OCI-LY7 (cell line): ENCODE data around the gene TSR3. TPM values are rescaled to one million over a fixed set of nuclear protein-coding genes. Genes with fewer than 3 reads are reported as not detected.

Experiments
- BruUV-seq: library from RNA; stranded (reverse); fragments of 400-500 nt; replicated peaks from 2 replicates; lab custom pipeline; 2021; lab: Mats Ljungman, UMichigan
- CTCF ChIA-PET: fragments of 300-600 bp; sonication (Branson Sonifier 250); formaldehyde crosslinking; loops from one replicate; lab custom pipeline; 2022; ENCODE audit warnings: antibody characterized with exemption; ENCODE audit not compliant: unreplicated experiment; lab: Charles Lee
- POLR2A ChIA-PET: fragments of 300-600 bp; sonication (Branson Sonifier 250); formaldehyde crosslinking; loops from one replicate; lab custom pipeline; 2022; ENCODE audit warnings: antibody characterized with exemption; lab: Charles Lee
- DNase-seq: peaks from one replicate; pipeline ENCODE4 v3.0.0-alpha.2; 2015; ENCODE audit warnings: low spot score
- H2AFZ ChIP-seq: fragments of 200-600 bp; sonication (generic), shearing (Covaris generic); 2 replicates; pipeline ENCODE4 v1.6.1; 2014; ENCODE audit warnings: mild to moderate bottlenecking, antibody characterized with exemption, low read length, moderate library complexity
- H3K27ac ChIP-seq: fragments of 200-600 bp; sonication (generic); 2 replicates; pipeline ENCODE4 v1.5.1; 2014; ENCODE audit warnings: mixed run types, low read depth, mild to moderate bottlenecking, moderate library complexity, low read length, inconsistent platforms; ENCODE audit not compliant: poor library complexity, severe bottlenecking
- H3K36me3 ChIP-seq: fragments of 200-600 bp; sonication (generic); 2 replicates; pipeline ENCODE4 v1.6.1; 2014; ENCODE audit warnings: mild to moderate bottlenecking, antibody characterized with exemption, low read length, moderate library complexity, mixed read lengths; ENCODE audit not compliant: insufficient read depth
- H3K4me1 ChIP-seq: fragments of 200-600 bp; sonication (generic); 2 replicates; pipeline ENCODE4 v1.5.1; 2014; ENCODE audit warnings: mild to moderate bottlenecking, low read length; ENCODE audit not compliant: insufficient read depth, poor library complexity, severe bottlenecking
- H3K4me2 ChIP-seq: fragments of 200-600 bp; sonication (generic); 2 replicates; pipeline ENCODE4 v1.6.1; 2014; ENCODE audit warnings: mild to moderate bottlenecking, low read length
- H3K4me3 ChIP-seq: fragments of 200-600 bp; sonication (generic); 2 replicates; pipeline ENCODE4 v1.5.1; 2014; ENCODE audit warnings: mild to moderate bottlenecking, low read depth, low read length; ENCODE audit not compliant: poor library complexity, severe bottlenecking
- H3K79me2 ChIP-seq: fragments of 200-600 bp; sonication (generic); 2 replicates; pipeline ENCODE4 v1.6.1; 2016; ENCODE audit warnings: low read depth, mild to moderate bottlenecking, low read length, moderate library complexity, mixed read lengths; ENCODE audit not compliant: insufficient read depth
- H3K9me2 ChIP-seq: fragments of 200-600 bp; sonication (generic); 2 replicates; pipeline ENCODE4 v1.6.1; 2016; ENCODE audit warnings: mild to moderate bottlenecking, low read length, mixed read lengths; ENCODE audit not compliant: insufficient read depth
- H3K9me3 ChIP-seq: fragments of 200-600 bp; sonication (generic); 2 replicates; pipeline ENCODE4 v1.6.1; 2014; ENCODE audit warnings: mild to moderate bottlenecking, mixed run types, low read length, mixed read lengths
- H4K20me1 ChIP-seq: fragments of 200-600 bp; sonication (generic); 2 replicates; pipeline ENCODE4 v1.6.1; 2014; ENCODE audit warnings: mild to moderate bottlenecking, antibody characterized with exemption, low read length, moderate library complexity, mixed read lengths; ENCODE audit not compliant: insufficient read depth
- EZH2phosphoT487 ChIP-seq: fragments of 200-600 bp; sonication (generic); IDR thresholded peaks from 2 replicates; pipeline ENCODE4 v1.6.1; 2018; ENCODE audit warnings: low read depth, borderline replicate concordance, mild to moderate bottlenecking, mixed run types, antibody characterized with exemption, low read length, moderate library complexity, mixed read lengths
- intact Hi-C: fragments of 100-400 bp; cut with micrococcal nuclease; formaldehyde crosslinking; loops from one replicate; pipeline ENCODE4 v1.10.0; 2022; ENCODE audit not compliant: unreplicated experiment
- total RNA-seq, 2 experiments: library from RNA; depleted of rRNA in 1 of 2; stranded (reverse); fragments of >200 nt in 1 of 2; shearing (Covaris generic) in 1 of 2; gene quantifications; 2 replicates each; pipeline ENCODE4 v1.2.3, GENCODE V29; 2014 to 2022
- TF ChIP-seq, protein P1 (sequence below): fragments of 200-600 bp; sonication (generic); conservative IDR thresholded peaks from 2 replicates; pipeline ENCODE4 v1.5.1; 2014; ENCODE audit warnings: mild to moderate bottlenecking, antibody characterized with exemption, low read length, moderate library complexity, mixed read lengths

TSR3 gene
- total RNA-seq, 2 experiments from 2014 or later = 47.2 to 75.8 TPM

DNA sequence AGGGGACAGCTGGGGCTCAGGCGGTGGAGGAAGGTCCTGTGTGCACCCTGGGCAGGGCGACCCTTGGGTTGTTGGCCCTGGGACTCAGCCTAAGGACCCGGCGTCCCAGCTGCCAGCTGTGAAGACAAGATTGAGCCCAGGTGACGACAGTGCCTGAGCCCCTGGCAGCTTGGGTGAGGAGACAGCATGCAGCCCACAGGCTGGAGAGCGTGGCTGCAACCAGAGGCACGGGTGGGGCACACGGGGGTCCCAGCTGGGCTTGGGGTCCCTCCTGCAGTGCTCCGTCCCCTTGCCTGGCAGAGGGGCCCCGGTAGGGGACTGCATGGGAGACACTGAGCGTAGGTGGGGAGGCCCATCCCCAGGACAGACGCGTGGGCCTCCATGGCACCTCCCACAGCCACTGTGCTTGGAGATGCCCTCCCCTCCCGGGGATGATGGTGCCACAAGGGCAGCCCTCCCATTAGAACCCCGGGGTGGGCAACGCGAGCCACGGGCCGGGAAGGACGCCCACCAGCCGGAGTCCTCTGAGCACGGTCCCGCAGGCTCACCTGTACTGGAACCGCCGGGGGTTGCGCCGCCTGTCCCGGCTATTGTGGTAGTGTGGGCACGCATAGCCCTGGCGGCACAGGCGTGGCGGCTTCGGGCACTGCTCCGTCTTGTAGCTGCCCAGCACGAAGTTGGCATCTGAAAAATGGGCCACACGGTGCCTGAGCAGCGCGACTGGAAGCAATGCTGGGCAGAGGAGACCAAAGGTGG, 47.3 kb upstream of the TSR3 start:
- no TSS peak for BruUV-seq
- ChIA-PET POLR2A (no interaction called here), CTCF (no interaction called here)
- Histone ChIP-seq H2AFZ (no peak overlapping the region), H3K27ac (no peak overlapping the region), H3K4me2 (no peak overlapping the region), H3K9me3 (no peaks in the 10 kb centered on the region), H3K4me1 (no peaks in the 10 kb centered on the region), H4K20me1 (no peaks in the 10 kb centered on the region), H3K79me2 (no peaks in the 10 kb centered on the region), H3K4me3 (no peak overlapping the region), H3K36me3 (peaks cover 15% of the 10 kb centered on the region), H3K9me2 (no peaks in the 10 kb centered on the region)
- DNase-seq = no peak
- TF ChIP-seq, protein P1, sequence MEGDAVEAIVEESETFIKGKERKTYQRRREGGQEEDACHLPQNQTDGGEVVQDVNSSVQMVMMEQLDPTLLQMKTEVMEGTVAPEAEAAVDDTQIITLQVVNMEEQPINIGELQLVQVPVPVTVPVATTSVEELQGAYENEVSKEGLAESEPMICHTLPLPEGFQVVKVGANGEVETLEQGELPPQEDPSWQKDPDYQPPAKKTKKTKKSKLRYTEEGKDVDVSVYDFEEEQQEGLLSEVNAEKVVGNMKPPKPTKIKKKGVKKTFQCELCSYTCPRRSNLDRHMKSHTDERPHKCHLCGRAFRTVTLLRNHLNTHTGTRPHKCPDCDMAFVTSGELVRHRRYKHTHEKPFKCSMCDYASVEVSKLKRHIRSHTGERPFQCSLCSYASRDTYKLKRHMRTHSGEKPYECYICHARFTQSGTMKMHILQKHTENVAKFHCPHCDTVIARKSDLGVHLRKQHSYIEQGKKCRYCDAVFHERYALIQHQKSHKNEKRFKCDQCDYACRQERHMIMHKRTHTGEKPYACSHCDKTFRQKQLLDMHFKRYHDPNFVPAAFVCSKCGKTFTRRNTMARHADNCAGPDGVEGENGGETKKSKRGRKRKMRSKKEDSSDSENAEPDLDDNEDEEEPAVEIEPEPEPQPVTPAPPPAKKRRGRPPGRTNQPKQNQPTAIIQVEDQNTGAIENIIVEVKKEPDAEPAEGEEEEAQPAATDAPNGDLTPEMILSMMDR = no peak
- no peak for TF ChIP-seq EZH2phosphoT487
- intact Hi-C loops = no loop called here

DNA sequence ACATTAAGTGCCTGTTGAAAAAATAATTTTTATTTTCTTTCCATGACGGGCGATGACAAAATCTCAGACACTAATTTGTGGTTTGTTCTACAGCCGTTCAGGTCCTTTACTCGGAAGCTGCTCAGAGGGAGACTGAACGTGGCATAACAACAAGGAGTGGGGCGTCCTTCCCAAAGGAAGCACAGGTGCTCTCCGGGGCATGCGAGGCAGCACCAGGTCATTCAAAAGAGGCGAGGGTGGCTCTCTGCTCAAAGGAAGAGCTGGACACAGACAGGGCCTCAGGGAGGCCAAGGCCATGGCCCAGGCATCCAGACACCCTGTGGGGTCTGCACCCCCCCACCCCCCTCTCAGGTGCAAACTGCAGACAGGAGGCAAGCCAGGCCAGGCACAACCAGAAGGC, 46.7 kb upstream of the TSR3 start:
- H3K9me3 ChIP-seq = no peaks in the 10 kb centered on the region
- intact Hi-C loops = no loop called here
- peaks cover 15% of the 10 kb centered on the region for H3K36me3 ChIP-seq
- ChIA-PET CTCF (no interaction called here), POLR2A (no interaction called here)
- DNase-seq = no peak
- no peak overlapping the region for H3K4me2 ChIP-seq
- no peaks in the 10 kb centered on the region for H3K4me1 ChIP-seq
- TF ChIP-seq EZH2phosphoT487 = no peak
- TF ChIP-seq, protein P1 = no peak
- no peak overlapping the region for H3K27ac ChIP-seq
- no peaks in the 10 kb centered on the region for H3K79me2 ChIP-seq
- H2AFZ ChIP-seq = no peak overlapping the region
- no peaks in the 10 kb centered on the region for H4K20me1 ChIP-seq
- no peak overlapping the region for H3K4me3 ChIP-seq
- no TSS peak for BruUV-seq
- H3K9me2 ChIP-seq = no peaks in the 10 kb centered on the region

DNA sequence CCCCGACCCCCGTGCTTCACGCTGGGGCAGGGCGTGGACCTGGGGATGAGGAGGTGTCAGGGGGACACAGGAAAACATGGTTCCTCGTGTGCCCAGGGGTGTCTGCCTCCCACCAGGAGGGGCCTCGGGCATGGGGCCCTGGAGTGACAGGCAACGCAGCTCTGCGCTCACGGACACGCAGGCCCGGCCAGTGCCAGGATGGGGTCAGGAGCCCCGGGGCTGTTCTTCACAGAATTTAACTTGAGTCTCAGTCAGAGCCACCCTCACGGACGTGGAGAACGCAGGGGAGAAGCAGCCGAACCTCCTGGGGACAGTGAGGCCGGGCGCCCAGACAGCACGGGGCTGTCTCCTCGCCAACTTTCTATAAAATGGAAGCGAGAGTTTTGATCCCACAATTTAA, 46.1 kb upstream of the TSR3 start:
- no peaks in the 10 kb centered on the region for H3K4me1 ChIP-seq
- ChIA-PET POLR2A (no interaction called here), CTCF (no interaction called here)
- intact Hi-C loops = no loop called here
- H3K4me3 ChIP-seq = no peak overlapping the region
- peaks cover 11% of the 10 kb centered on the region; the same call in 1 of the 2 replicates for H3K36me3 ChIP-seq
- no peaks in the 10 kb centered on the region for H3K9me3 ChIP-seq
- no peak for TF ChIP-seq EZH2phosphoT487
- TF ChIP-seq, protein P1 = no peak
- H4K20me1 ChIP-seq = no peaks in the 10 kb centered on the region
- H3K79me2 ChIP-seq = no peaks in the 10 kb centered on the region
- no peak overlapping the region for H3K4me2 ChIP-seq
- no TSS peak for BruUV-seq
- no peaks in the 10 kb centered on the region for H3K9me2 ChIP-seq
- no peak for DNase-seq
- no peak overlapping the region for H3K27ac ChIP-seq
- H2AFZ ChIP-seq = no peak overlapping the region
